Duodenal mucosa (tissue), 2 donors: ENCODE data around the gene GPC5.

ENCODE experiments used
- H3K27ac ChIP-seq: one replicate; pipeline ENCODE4 v1.7.0; 2013; ENCODE audit warnings: low read depth, low read length
- H3K27me3 ChIP-seq, 2 donors: one replicate each; pipeline ENCODE4 v1.7.0; 2013; ENCODE audit warnings: low read length in 2 of 2, control low read depth in 1 of 2; ENCODE audit not compliant: insufficient read depth in 2 of 2, control insufficient read depth in 1 of 2
- H3K36me3 ChIP-seq, 2 donors: one replicate each; pipeline ENCODE4 v1.7.0; 2013; ENCODE audit warnings: low read length in 2 of 2, control low read depth in 1 of 2; ENCODE audit not compliant: insufficient read depth in 2 of 2, control insufficient read depth in 1 of 2
- H3K4me1 ChIP-seq, 2 donors: one replicate each; pipeline ENCODE4 v1.7.0; 2013; ENCODE audit warnings: low read length in 2 of 2, control low read depth in 1 of 2; ENCODE audit not compliant: insufficient read depth in 2 of 2, control insufficient read depth in 1 of 2
- H3K4me3 ChIP-seq, 2 donors: one replicate each; pipeline ENCODE4 v1.7.0; 2013; ENCODE audit warnings: low read length in 2 of 2, low read depth in 1 of 2
- H3K9ac ChIP-seq, 2 donors: one replicate each; pipeline ENCODE4 v1.7.0; 2013; ENCODE audit warnings: low read length in 2 of 2, low read depth in 1 of 2
- H3K9me3 ChIP-seq, 2 donors: one replicate each; pipeline ENCODE4 v1.7.0; 2013; ENCODE audit warnings: low read length in 2 of 2, control low read depth in 1 of 2; ENCODE audit not compliant: control insufficient read depth in 1 of 2

The GPC5 gene

GRCh38 chr13:91950803-91951202 is 552.4 kb downstream of the GPC5 start:
- Histone ChIP-seq H3K27me3 (no peaks in the 10 kb centered on the region), H3K36me3 (no peaks in the 10 kb centered on the region), H3K4me3 (no peak overlapping the region), H3K4me1 (no peaks in the 10 kb centered on the region), H3K9ac (no peak overlapping the region), H3K9me3 (no peaks in the 10 kb centered on the region), H3K27ac (no peak overlapping the region)

- H3K9me3 ChIP-seq = no peaks in the 10 kb centered on the region
- H3K4me1 ChIP-seq = no peaks in the 10 kb centered on the region
- H3K4me3 ChIP-seq = no peak overlapping the region
- H3K36me3 ChIP-seq = no peaks in the 10 kb centered on the region
- no peak overlapping the region for H3K9ac ChIP-seq
- no peak overlapping the region for H3K27ac ChIP-seq
- no peaks in the 10 kb centered on the region for H3K27me3 ChIP-seq
These were observed 557.3 kb downstream of the GPC5 start for GRCh38 chr13:91955546-91956355.

- Histone ChIP-seq H3K4me3 (no peak overlapping the region), H3K27me3 (no peaks in the 10 kb centered on the region), H3K27ac (no peak overlapping the region), H3K4me1 (no peaks in the 10 kb centered on the region), H3K36me3 (no peaks in the 10 kb centered on the region), H3K9ac (no peak overlapping the region), H3K9me3 (no peaks in the 10 kb centered on the region)
These were observed 562.5 kb downstream of the GPC5 start for GRCh38 chr13:91960947-91961346.

- no peaks in the 10 kb centered on the region for H3K9me3 ChIP-seq
These were observed 564.5 kb downstream of the GPC5 start for GRCh38 chr13:91962946-91963345.

GRCh38 chr13:91965511-91965910 is 567.1 kb downstream of the GPC5 start:
- Histone ChIP-seq H3K36me3 (no peaks in the 10 kb centered on the region), H3K4me1 (no peaks in the 10 kb centered on the region), H3K9ac (no peak overlapping the region), H3K27me3 (no peaks in the 10 kb centered on the region), H3K27ac (no peak overlapping the region), H3K9me3 (no peaks in the 10 kb centered on the region), H3K4me3 (no peak overlapping the region)

More at GRCh38 chr13:91962946-91963345, 564.5 kb downstream of the GPC5 start:
- Histone ChIP-seq H3K36me3 (no peaks in the 10 kb centered on the region), H3K27me3 (no peaks in the 10 kb centered on the region), H3K27ac (no peak overlapping the region), H3K9ac (no peak overlapping the region), H3K4me1 (no peaks in the 10 kb centered on the region), H3K4me3 (no peak overlapping the region)

GRCh38 chr13:91978571-91978970 is 580.1 kb downstream of the GPC5 start:
- Histone ChIP-seq H3K4me3 (no peak overlapping the region), H3K27me3 (no peaks in the 10 kb centered on the region), H3K4me1 (no peaks in the 10 kb centered on the region), H3K36me3 (no peaks in the 10 kb centered on the region), H3K27ac (no peak overlapping the region), H3K9me3 (no peaks in the 10 kb centered on the region), H3K9ac (no peak overlapping the region)

- no peaks in the 10 kb centered on the region for H3K27me3 ChIP-seq
- no peaks in the 10 kb centered on the region for H3K9me3 ChIP-seq
- no peaks in the 10 kb centered on the region for H3K36me3 ChIP-seq
- H3K4me3 ChIP-seq = no peak overlapping the region
- H3K4me1 ChIP-seq = no peaks in the 10 kb centered on the region
- no peak overlapping the region for H3K9ac ChIP-seq
- H3K27ac ChIP-seq = no peak overlapping the region
These were observed 588.5 kb downstream of the GPC5 start for GRCh38 chr13:91986761-91987483.

GRCh38 chr13:91988331-91988730 is 589.9 kb downstream of the GPC5 start:
- no peaks in the 10 kb centered on the region for H3K9me3 ChIP-seq
- H3K9ac ChIP-seq = no peak overlapping the region

GRCh38 chr13:92012787-92013186 is 614.4 kb downstream of the GPC5 start:
- Histone ChIP-seq H3K4me1 (no peaks in the 10 kb centered on the region), H3K27me3 (no peaks in the 10 kb centered on the region), H3K4me3 (no peak overlapping the region), H3K9ac (no peak overlapping the region), H3K9me3 (peaks cover 0 to 4% of the 10 kb centered on the region in 2 donors), H3K36me3 (no peaks in the 10 kb centered on the region), H3K27ac (no peak overlapping the region)

More at GRCh38 chr13:91988331-91988730, 589.9 kb downstream of the GPC5 start:
- Histone ChIP-seq H3K4me3 (no peak overlapping the region), H3K4me1 (no peaks in the 10 kb centered on the region), H3K27ac (no peak overlapping the region), H3K36me3 (no peaks in the 10 kb centered on the region), H3K27me3 (no peaks in the 10 kb centered on the region)

GRCh38 chr13:92017737-92018136 is 619.3 kb downstream of the GPC5 start:
- Histone ChIP-seq H3K36me3 (no peaks in the 10 kb centered on the region), H3K27me3 (no peaks in the 10 kb centered on the region), H3K9ac (no peak overlapping the region), H3K9me3 (peaks cover 0 to 2% of the 10 kb centered on the region in 2 donors), H3K4me1 (no peaks in the 10 kb centered on the region), H3K27ac (no peak overlapping the region), H3K4me3 (no peak overlapping the region)
